Measurements from ENCODE around the gene PARP6.

PARP6 gene

GRCh38 chr15:72315706-72316370 lies 43.5 kb upstream of the PARP6 start:
- Histone ChIP-seq H3K27ac (no peak overlapping the region; the same call in 1 of the 2 replicates), H3K27me3 (ENCODE audit: insufficient read depth, low read depth, severe bottlenecking) (no peaks in the 10 kb centered on the region), H3K4me3 (ENCODE audit: low read depth, low read length) (no peak overlapping the region), H3K36me3 (no peaks in the 10 kb centered on the region; the same call in 1 of the 2 replicates), H3K9me3 (ENCODE audit: severe bottlenecking) (no peaks in the 10 kb centered on the region)
- no peak for TF ChIP-seq CTCF (IDR thresholded peaks at IDR 0.05; ENCODE audit: low read depth, low read length)
- peak; percentile 87 for DNase-seq

- Histone ChIP-seq H3K27ac (no peak overlapping the region), H3K9me3 (ENCODE audit: severe bottlenecking) (no peaks in the 10 kb centered on the region), H3K27me3 (ENCODE audit: insufficient read depth, low read depth, severe bottlenecking) (no peaks in the 10 kb centered on the region), H3K36me3 (no peaks in the 10 kb centered on the region; the same call in 1 of the 2 replicates), H3K4me3 (ENCODE audit: low read depth, low read length) (no peak overlapping the region)
- TF ChIP-seq CTCF (IDR thresholded peaks at IDR 0.05; ENCODE audit: low read depth, low read length) = no peak
- DNase-seq = no peak
These were observed 41.5 kb upstream of the PARP6 start for GRCh38 chr15:72313881-72314280.

- no peak for DNase-seq
- TF ChIP-seq CTCF (IDR thresholded peaks at IDR 0.05; ENCODE audit: low read depth, low read length) = no peak
- Histone ChIP-seq H3K27ac (no peak overlapping the region), H3K36me3 (no peaks in the 10 kb centered on the region; the same call in 1 of the 2 replicates), H3K4me3 (ENCODE audit: low read depth, low read length) (no peak overlapping the region), H3K9me3 (ENCODE audit: severe bottlenecking) (no peaks in the 10 kb centered on the region), H3K27me3 (ENCODE audit: insufficient read depth, low read depth, severe bottlenecking) (no peaks in the 10 kb centered on the region)
These were observed 41.1 kb upstream of the PARP6 start for GRCh38 chr15:72313448-72313840.

- TF ChIP-seq CTCF (IDR thresholded peaks at IDR 0.05; ENCODE audit: low read depth, low read length) = peak; percentile 86
- Histone ChIP-seq H3K36me3 (no peaks in the 10 kb centered on the region; the same call in 1 of the 2 replicates), H3K4me3 (ENCODE audit: low read depth, low read length) (no peak overlapping the region), H3K9me3 (ENCODE audit: severe bottlenecking) (no peaks in the 10 kb centered on the region), H3K27me3 (ENCODE audit: insufficient read depth, low read depth, severe bottlenecking) (no peaks in the 10 kb centered on the region), H3K27ac (no peak overlapping the region)
- peak; percentile 81 for DNase-seq
These were observed 40.5 kb upstream of the PARP6 start for GRCh38 chr15:72312605-72313447.

GRCh38 chr15:72307026-72307425 lies 34.7 kb upstream of the PARP6 start:
- no peak overlapping the region for H3K27ac ChIP-seq
- DNase-seq = no peak
- H3K9me3 ChIP-seq (ENCODE audit: severe bottlenecking) = no peaks in the 10 kb centered on the region
- TF ChIP-seq CTCF (IDR thresholded peaks at IDR 0.05; ENCODE audit: low read depth, low read length) = no peak
- H3K4me3 ChIP-seq (ENCODE audit: low read depth, low read length) = no peak overlapping the region
- no peaks in the 10 kb centered on the region for H3K27me3 ChIP-seq (ENCODE audit: insufficient read depth, low read depth, severe bottlenecking)
- H3K36me3 ChIP-seq = no peaks in the 10 kb centered on the region; the same call in 1 of the 2 replicates
